Measurements from ENCODE around the gene WDR44.
"Not testable (repeated sequence)": the region's sequence is repeated elsewhere in the genome, so short reads cannot be mapped to it uniquely, and the experiment has no call there.

WDR44 gene

DNA sequence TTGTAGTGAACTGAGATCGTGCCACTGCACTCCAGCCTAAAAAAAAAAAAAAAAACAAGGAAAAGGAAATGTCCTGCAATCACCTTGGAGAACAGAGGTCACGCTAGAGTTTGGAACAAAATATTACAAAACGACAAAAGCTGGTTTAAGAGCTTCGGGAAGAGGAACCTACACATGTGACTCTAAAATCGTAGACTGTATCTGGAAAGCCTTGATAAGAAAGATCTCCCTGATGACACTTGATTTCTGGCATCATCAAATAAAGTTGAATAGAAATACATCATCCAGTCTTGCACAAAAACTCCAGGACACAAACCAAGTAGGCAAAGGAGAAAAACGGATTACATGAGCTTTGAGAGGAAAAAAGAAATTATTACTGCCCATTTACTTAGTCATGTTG is 118.6 kb downstream of the WDR44 start:
- no peak for DNase-seq (ENCODE audit: low spot score)
- POLR2A ChIA-PET (ENCODE audit: low non-redundant PET), result no interaction called here
- CTCF ChIA-PET, result no interaction called here
- TF ChIP-seq, protein P1, sequence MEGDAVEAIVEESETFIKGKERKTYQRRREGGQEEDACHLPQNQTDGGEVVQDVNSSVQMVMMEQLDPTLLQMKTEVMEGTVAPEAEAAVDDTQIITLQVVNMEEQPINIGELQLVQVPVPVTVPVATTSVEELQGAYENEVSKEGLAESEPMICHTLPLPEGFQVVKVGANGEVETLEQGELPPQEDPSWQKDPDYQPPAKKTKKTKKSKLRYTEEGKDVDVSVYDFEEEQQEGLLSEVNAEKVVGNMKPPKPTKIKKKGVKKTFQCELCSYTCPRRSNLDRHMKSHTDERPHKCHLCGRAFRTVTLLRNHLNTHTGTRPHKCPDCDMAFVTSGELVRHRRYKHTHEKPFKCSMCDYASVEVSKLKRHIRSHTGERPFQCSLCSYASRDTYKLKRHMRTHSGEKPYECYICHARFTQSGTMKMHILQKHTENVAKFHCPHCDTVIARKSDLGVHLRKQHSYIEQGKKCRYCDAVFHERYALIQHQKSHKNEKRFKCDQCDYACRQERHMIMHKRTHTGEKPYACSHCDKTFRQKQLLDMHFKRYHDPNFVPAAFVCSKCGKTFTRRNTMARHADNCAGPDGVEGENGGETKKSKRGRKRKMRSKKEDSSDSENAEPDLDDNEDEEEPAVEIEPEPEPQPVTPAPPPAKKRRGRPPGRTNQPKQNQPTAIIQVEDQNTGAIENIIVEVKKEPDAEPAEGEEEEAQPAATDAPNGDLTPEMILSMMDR (conservative IDR thresholded peaks at IDR 0.05; ENCODE audit: low read depth), result no peak
- H3K27ac ChIP-seq, result no peak overlapping the region

DNA sequence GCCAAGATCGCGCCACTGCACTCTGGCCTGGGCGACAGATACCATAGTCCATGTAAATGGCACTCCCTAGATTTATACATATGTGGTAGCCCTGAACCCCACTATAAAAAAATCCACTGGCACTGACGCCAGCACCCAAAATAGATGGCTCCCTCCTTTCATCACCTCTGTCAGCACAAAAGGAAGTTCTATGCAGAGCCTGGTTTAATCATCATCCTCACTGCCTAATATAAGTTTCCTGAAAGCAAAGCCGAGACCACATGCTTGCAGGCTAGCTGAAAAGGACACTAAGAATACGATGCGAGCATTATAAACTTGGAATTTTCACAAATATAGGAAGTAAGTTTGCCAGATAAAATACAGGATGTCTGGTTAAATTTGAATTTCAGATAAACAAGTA is 122.2 kb downstream of the WDR44 start:
- ChIA-PET CTCF (no interaction called here), POLR2A (ENCODE audit: low non-redundant PET) (no interaction called here)
- DNase-seq (ENCODE audit: low spot score), result no peak
- no peak overlapping the region for H3K27ac ChIP-seq
- TF ChIP-seq, protein P1 (conservative IDR thresholded peaks at IDR 0.05; ENCODE audit: low read depth), result no peak

DNA sequence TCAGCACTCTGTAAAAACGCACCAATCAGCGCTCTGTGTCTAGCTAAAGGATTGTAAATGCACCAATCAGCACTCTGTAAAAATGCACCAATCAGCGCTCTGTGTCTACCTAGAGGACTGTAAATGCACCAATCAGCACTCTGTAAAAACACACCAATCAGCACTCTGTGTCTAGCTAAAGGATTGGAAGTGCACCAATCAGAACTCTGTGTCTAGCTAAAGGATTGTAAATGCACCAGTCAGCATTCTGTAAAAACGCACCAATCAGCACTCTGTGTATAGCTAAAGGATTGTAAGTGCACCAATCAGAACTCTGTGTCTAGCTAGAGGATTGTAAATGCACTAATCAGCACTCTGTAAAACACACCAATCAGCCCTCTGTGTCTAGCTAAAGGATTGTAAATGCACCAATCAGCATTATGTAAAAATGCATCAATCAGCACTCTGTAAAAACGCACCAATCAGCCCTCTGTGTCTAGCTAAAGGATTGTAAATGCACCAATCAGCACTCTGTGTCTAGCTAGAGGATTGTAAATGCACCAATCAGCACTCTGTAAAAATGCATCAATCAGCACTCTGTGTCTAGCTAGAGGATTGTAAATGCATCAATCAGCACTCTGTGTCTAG is 124.9 kb downstream of the WDR44 start:
- CTCF ChIA-PET; DNase-seq (ENCODE audit: low spot score); H3K27ac ChIP-seq; POLR2A ChIA-PET (ENCODE audit: low non-redundant PET): not testable (repeated sequence)

DNA sequence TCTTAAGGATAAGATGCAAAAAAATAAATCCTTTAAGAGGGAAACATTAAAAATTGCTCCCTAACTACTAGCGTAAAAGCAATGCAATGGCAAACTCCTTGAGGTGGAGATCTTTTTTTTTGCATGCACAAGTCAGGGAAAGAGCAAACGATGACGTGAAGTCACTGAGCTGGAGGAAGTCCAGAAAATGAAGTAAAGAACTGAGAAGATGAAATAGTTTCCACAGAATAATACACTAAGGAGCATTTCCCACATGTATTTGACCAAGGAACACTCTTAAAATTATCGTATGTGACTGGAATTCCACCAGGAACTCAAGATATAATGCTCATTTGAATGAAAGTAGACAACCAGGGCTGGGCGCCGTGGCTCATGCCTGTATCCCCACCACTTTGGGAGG is 128.7 kb downstream of the WDR44 start:
- TF ChIP-seq, protein P1 (conservative IDR thresholded peaks at IDR 0.05; ENCODE audit: low read depth), result no peak
- ChIA-PET POLR2A (ENCODE audit: low non-redundant PET) (no interaction called here), CTCF (no interaction called here)
- H3K27ac ChIP-seq, result no peak overlapping the region
- no peak for DNase-seq (ENCODE audit: low spot score)

DNA sequence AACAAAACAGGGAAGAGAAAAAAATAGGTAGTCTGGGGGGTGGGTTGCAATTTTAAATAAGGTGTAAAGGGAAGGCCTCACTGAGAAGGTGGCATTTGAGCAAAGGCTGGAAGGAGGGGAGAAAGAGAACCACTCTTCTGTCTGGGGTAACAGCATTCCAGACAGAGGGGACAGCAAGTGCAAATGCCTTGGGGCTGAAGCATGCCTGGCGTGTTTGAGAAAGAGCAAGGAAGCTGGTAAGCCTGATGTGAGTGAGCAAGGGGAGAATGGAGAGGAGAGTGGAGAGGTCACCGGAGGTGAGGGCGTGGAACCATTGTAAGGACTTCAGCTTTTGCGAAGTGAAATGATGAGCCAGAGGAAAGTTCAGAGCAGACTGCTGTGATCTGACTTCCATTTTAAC is 130.0 kb downstream of the WDR44 start:
- ChIA-PET POLR2A (ENCODE audit: low non-redundant PET) (interaction anchor here (0.7 kb wide), 1 partner anchor 147 kb away, joined by 4 read pairs; no protein-coding TSS in a partner anchor), CTCF (no interaction called here)
- DNase-seq (ENCODE audit: low spot score), result no peak
- H3K27ac ChIP-seq, result no peak overlapping the region
- TF ChIP-seq, protein P1 (conservative IDR thresholded peaks at IDR 0.05; ENCODE audit: low read depth), result no peak

DNA sequence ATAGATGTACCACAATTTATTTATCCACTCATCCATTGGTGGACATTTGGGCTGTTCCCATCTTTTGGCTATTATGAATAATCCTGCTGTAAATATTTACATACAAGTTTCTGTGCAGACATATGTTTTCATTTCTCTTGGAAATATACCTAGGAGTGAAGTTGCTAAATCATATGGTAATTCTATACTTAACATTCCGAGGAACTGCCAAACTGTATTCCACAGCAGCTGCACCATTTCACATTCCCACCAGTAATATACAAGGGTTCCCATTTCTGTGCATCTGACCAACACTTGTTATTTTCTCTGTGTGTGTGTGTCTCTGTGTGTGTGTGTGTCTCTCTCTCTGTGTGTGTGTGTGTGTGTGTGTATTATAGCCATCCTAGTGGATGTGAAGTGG is 134.3 kb downstream of the WDR44 start:
- ChIA-PET CTCF (no interaction called here), POLR2A (ENCODE audit: low non-redundant PET) (no interaction called here)
- no peak for DNase-seq (ENCODE audit: low spot score)
- TF ChIP-seq, protein P1 (conservative IDR thresholded peaks at IDR 0.05; ENCODE audit: low read depth), result no peak
- H3K27ac ChIP-seq, result no peak overlapping the region

DNA sequence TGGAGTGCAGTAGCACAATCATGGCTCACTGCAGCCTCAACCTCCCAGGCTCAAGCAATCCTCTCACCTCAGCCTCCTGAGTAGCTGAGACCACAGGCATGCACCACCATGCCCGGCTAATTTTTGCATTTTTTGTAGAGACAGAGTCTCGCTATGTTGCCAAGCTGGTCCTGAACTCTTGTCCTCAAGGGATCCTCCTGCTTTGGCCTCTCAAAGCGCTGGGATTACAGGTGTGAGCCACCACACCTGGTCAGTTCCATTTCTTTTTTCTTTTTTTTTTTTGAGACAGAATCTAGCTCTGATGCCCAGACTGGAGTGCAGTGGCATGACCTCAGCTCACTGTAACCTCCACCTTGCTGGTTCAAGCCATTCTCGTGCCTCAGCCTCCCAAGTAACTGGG is 136.5 kb downstream of the WDR44 start:
- DNase-seq (ENCODE audit: low spot score); H3K27ac ChIP-seq; POLR2A ChIA-PET (ENCODE audit: low non-redundant PET): not testable (repeated sequence)
- CTCF ChIA-PET, result interaction anchor here (0.6 kb wide), 1 partner anchor 130 kb away, joined by 3 read pairs; no protein-coding TSS in a partner anchor

All from RWPE1 (cell line).